HEK293T (cell line): ENCODE measurements around the gene FCER1G.

Experiments
- ELF4 ChIP-seq: fragments of 450-650 bp; IDR thresholded peaks from 2 replicates; pipeline ENCODE4 v1.6.1; 2017; ENCODE audit warnings: antibody characterized with exemption
- FOXK2 ChIP-seq: fragments of 450-650 bp; IDR thresholded peaks from 2 replicates; pipeline ENCODE4 v1.6.1; 2016; ENCODE audit warnings: mild to moderate bottlenecking
- FOXM1 ChIP-seq: fragments of 450-650 bp; IDR thresholded peaks from 2 replicates; pipeline ENCODE4 v1.6.1; 2017; ENCODE audit warnings: mild to moderate bottlenecking, borderline replicate concordance
- L3MBTL2 ChIP-seq: fragments of 450-650 bp; conservative IDR thresholded peaks from 2 replicates; pipeline ENCODE4 v1.6.1; 2016; ENCODE audit warnings: mild to moderate bottlenecking
- LEF1 ChIP-seq: fragments of 450-650 bp; IDR thresholded peaks from 2 replicates; pipeline ENCODE4 v1.6.1; 2017; ENCODE audit warnings: mild to moderate bottlenecking, borderline replicate concordance
- SP1 ChIP-seq: fragments of 450-650 bp; IDR thresholded peaks from 2 replicates; pipeline ENCODE4 v1.6.1; 2017
- SUZ12 ChIP-seq: fragments of 450-650 bp; IDR thresholded peaks from 2 replicates; pipeline ENCODE4 v1.6.1; 2016; ENCODE audit warnings: mild to moderate bottlenecking
- ZNF384 ChIP-seq: fragments of 450-650 bp; IDR thresholded peaks from 2 replicates; pipeline ENCODE4 v1.6.1; 2016

- TF ChIP-seq FOXM1 (no peak), SUZ12 (no peak), SP1 (no peak), LEF1 (no peak), ZNF384 (no peak), FOXK2 (no peak), L3MBTL2 (no peak), ELF4 (no peak)
These were observed at the start of gene FCER1G for GRCh38 chr1:161215076-161215475.
